A673 (cell line): Measurements from ENCODE around the gene ABHD17C. TPM values are rescaled to one million over a fixed set of nuclear protein-coding genes. Genes with fewer than 3 reads are reported as not detected.

Experiments used
- BruUV-seq: library from RNA; stranded (reverse); fragments of 400-500 nt; replicated peaks from 2 replicates; lab custom pipeline; 2021; lab: Mats Ljungman, UMichigan
- CTCF ChIA-PET: fragments of 300-600 bp; sonication (Branson Sonifier 250); formaldehyde crosslinking; loops from one replicate; lab custom pipeline; 2022; ENCODE audit warnings: antibody characterized with exemption; lab: Charles Lee
- POLR2A ChIA-PET: fragments of 300-600 bp; sonication (Branson Sonifier 250); formaldehyde crosslinking; loops from one replicate; lab custom pipeline; 2022; ENCODE audit warnings: antibody characterized with exemption; ENCODE audit not compliant: low non-redundant PET; lab: Charles Lee
- DNase-seq: peaks from one replicate; pipeline ENCODE4 v3.0.0-alpha.2; 2015; ENCODE audit warnings: low spot score
- H3K27ac ChIP-seq: fragments of 200-600 bp; sonication (generic); 2 replicates; pipeline ENCODE4 v1.5.1; 2016; ENCODE audit warnings: mixed run types, low read depth, mild to moderate bottlenecking, mixed read lengths, antibody characterized with exemption, low read length; ENCODE audit not compliant: poor library complexity, severe bottlenecking
- H3K27me3 ChIP-seq: fragments of 200-600 bp; sonication (generic); replicated peaks from 2 replicates; pipeline ENCODE4 v1.6.1; 2017; ENCODE audit warnings: mixed run types, low read depth, mild to moderate bottlenecking, mixed read lengths, antibody characterized with exemption, low read length; ENCODE audit not compliant: insufficient read depth, poor library complexity
- H3K36me3 ChIP-seq: fragments of 200-600 bp; sonication (generic); 2 replicates; pipeline ENCODE4 v1.6.1; 2016; ENCODE audit warnings: mixed run types, mild to moderate bottlenecking, mixed read lengths, antibody characterized with exemption, low read length; ENCODE audit not compliant: insufficient read depth, poor library complexity, severe bottlenecking
- H3K4me1 ChIP-seq: fragments of 200-600 bp; sonication (generic); 2 replicates; pipeline ENCODE4 v1.6.1; 2017; ENCODE audit warnings: mixed run types, mild to moderate bottlenecking, mixed read lengths, antibody characterized with exemption, low read length; ENCODE audit not compliant: insufficient read depth, poor library complexity, severe bottlenecking
- H3K4me3 ChIP-seq: fragments of 200-600 bp; sonication (generic); 2 replicates; pipeline ENCODE4 v1.5.1; 2016; ENCODE audit warnings: low read depth, mixed run types, mild to moderate bottlenecking, mixed read lengths, low read length; ENCODE audit not compliant: poor library complexity, severe bottlenecking
- H3K9me3 ChIP-seq: fragments of 200-600 bp; sonication (generic); 2 replicates; pipeline ENCODE4 v1.6.1; 2016; ENCODE audit warnings: mixed run types, low read depth, mild to moderate bottlenecking, mixed read lengths, antibody characterized with exemption, low read length; ENCODE audit not compliant: poor library complexity, severe bottlenecking
- CTCF ChIP-seq: fragments of 300-800, 200-600 bp; sonication (generic); conservative IDR thresholded peaks from 2 replicates; pipeline ENCODE4 v1.5.1; 2017; ENCODE audit warnings: low read depth, mild to moderate bottlenecking, antibody characterized with exemption, low read length, moderate library complexity, mixed read lengths
- EZH2 ChIP-seq: fragments of 200-600 bp; sonication (generic); IDR thresholded peaks from 2 replicates; pipeline ENCODE4 v1.6.1; 2017; ENCODE audit warnings: borderline replicate concordance, low read depth, mild to moderate bottlenecking, mixed read lengths, antibody characterized with exemption, low read length; ENCODE audit not compliant: poor library complexity, severe bottlenecking
- intact Hi-C: fragments of 100-400 bp; cut with micrococcal nuclease; formaldehyde crosslinking; loops from one replicate; pipeline ENCODE4 v1.10.0; 2022; ENCODE audit not compliant: unreplicated experiment
- total RNA-seq: library from RNA; stranded (reverse); gene quantifications from 2 replicates; pipeline ENCODE4 v1.2.3, GENCODE V29; 2021

ABHD17C gene
- total RNA-seq, 1 experiment from 2014 or later, result 9.9 TPM

DNA sequence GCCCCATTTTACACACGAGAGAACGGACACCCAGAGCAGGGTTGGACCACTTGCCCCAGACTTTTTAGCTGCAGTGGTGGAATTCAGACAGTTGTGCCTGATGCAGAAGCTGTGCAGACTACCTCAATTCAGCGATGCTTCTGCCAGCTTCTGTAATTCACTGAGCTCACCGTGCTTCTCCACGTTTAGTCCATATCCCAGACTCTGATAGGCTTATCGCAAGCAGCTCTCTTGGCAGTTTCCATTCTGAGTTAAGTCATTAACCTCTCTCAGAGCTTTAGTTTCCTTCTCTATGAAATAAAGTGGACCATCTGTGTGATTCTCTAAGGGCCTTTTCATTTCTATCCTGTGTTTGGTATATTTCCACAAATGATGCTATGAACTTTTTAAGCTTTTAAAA, 37.1 kb downstream of the ABHD17C start:
- no TSS peak for BruUV-seq
- Histone ChIP-seq H3K9me3 (no peaks in the 10 kb centered on the region), H3K4me3 (no peak overlapping the region), H3K27me3 (no peaks in the 10 kb centered on the region), H3K27ac (no peak overlapping the region), H3K4me1 (no peaks in the 10 kb centered on the region), H3K36me3 (no peaks in the 10 kb centered on the region)
- POLR2A ChIA-PET, result no interaction called here
- CTCF ChIA-PET, result no interaction called here
- no peak for DNase-seq
- no peak for TF ChIP-seq EZH2
- no peak for TF ChIP-seq CTCF
- intact Hi-C loops, result no loop called here

- H3K4me1 ChIP-seq, result no peaks in the 10 kb centered on the region
- H3K27me3 ChIP-seq, result no peaks in the 10 kb centered on the region
- BruUV-seq, result no TSS peak
- H3K9me3 ChIP-seq, result no peaks in the 10 kb centered on the region
- intact Hi-C loops, result no loop called here
- no peaks in the 10 kb centered on the region for H3K36me3 ChIP-seq
- no peak for TF ChIP-seq CTCF
- no peak for TF ChIP-seq EZH2
- ChIA-PET CTCF (no interaction called here), POLR2A (no interaction called here)
- H3K27ac ChIP-seq, result no peak overlapping the region
- no peak overlapping the region for H3K4me3 ChIP-seq
- no peak for DNase-seq
Measured at GRCh38 chr15:80732818-80733217, 37.7 kb downstream of the ABHD17C start.

- BruUV-seq, result no TSS peak
- no peak for DNase-seq
- no peak overlapping the region for H3K27ac ChIP-seq
- no peaks in the 10 kb centered on the region for H3K9me3 ChIP-seq
- ChIA-PET CTCF (no interaction called here), POLR2A (no interaction called here)
- no peaks in the 10 kb centered on the region for H3K4me1 ChIP-seq
- H3K36me3 ChIP-seq, result no peaks in the 10 kb centered on the region
- intact Hi-C loops, result no loop called here
- no peaks in the 10 kb centered on the region for H3K27me3 ChIP-seq
- no peak overlapping the region for H3K4me3 ChIP-seq
- TF ChIP-seq CTCF, result no peak
- TF ChIP-seq EZH2, result no peak
Measured at GRCh38 chr15:80733460-80733859, 38.4 kb downstream of the ABHD17C start.
